ENCODE results near the gene DPF1. TPM values are rescaled to one million over a fixed set of nuclear protein-coding genes. Genes with fewer than 3 reads are reported as not detected.

The DPF1 gene
- total and polyA plus RNA-seq, 2 donors from 2014 or later: not detected

GRCh38 chr19:38175422-38175821 is 48.6 kb downstream of the DPF1 start:
- no peak overlapping the region for H3K27ac ChIP-seq (ENCODE audit: low read depth in 2 of 2, low read length in 2 of 2)
- FAIRE-seq (no peak), DNase-seq (no peak)
- peaks cover 3 to 4% (median 3%) of the 10 kb centered on the region in 3 donors for H3K9me3 ChIP-seq (ENCODE audit: control insufficient read depth in 2 of 3, insufficient read depth in 1 of 3, low read length in 3 of 3)
- H3K36me3 ChIP-seq (ENCODE audit: control insufficient read depth in 2 of 3, insufficient read depth in 3 of 3, low read length in 3 of 3): peaks cover 0 to 2% (median 0%) of the 10 kb centered on the region in 3 donors
- H3K4me3 ChIP-seq (ENCODE audit: low read length in 3 of 3): no peak overlapping the region
- H3K27me3 ChIP-seq (ENCODE audit: control insufficient read depth, insufficient read depth, low read length): no peaks in the 10 kb centered on the region
- TF ChIP-seq, protein P1, sequence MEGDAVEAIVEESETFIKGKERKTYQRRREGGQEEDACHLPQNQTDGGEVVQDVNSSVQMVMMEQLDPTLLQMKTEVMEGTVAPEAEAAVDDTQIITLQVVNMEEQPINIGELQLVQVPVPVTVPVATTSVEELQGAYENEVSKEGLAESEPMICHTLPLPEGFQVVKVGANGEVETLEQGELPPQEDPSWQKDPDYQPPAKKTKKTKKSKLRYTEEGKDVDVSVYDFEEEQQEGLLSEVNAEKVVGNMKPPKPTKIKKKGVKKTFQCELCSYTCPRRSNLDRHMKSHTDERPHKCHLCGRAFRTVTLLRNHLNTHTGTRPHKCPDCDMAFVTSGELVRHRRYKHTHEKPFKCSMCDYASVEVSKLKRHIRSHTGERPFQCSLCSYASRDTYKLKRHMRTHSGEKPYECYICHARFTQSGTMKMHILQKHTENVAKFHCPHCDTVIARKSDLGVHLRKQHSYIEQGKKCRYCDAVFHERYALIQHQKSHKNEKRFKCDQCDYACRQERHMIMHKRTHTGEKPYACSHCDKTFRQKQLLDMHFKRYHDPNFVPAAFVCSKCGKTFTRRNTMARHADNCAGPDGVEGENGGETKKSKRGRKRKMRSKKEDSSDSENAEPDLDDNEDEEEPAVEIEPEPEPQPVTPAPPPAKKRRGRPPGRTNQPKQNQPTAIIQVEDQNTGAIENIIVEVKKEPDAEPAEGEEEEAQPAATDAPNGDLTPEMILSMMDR (IDR thresholded peaks at IDR 0.05; ENCODE audit: borderline replicate concordance, extremely low read depth, insufficient read depth): no peak
- no peaks in the 10 kb centered on the region for H3K4me1 ChIP-seq (ENCODE audit: control insufficient read depth in 2 of 3, insufficient read depth in 2 of 3, low read depth in 1 of 3, low read length in 3 of 3)
- intact Hi-C loops (cut with DNase I): no loop called here
- no peak overlapping the region for H3K9ac ChIP-seq (ENCODE audit: low read length in 3 of 3)

GRCh38 chr19:38173291-38174041 is 50.6 kb downstream of the DPF1 start:
- Histone ChIP-seq H3K27ac (ENCODE audit: low read depth in 2 of 2, low read length in 2 of 2) (no peak overlapping the region), H3K4me3 (ENCODE audit: low read length in 3 of 3) (no peak overlapping the region), H3K9me3 (ENCODE audit: control insufficient read depth in 2 of 3, insufficient read depth in 1 of 3, low read length in 3 of 3) (no peaks in the 10 kb centered on the region), H3K9ac (ENCODE audit: low read length in 3 of 3) (no peak overlapping the region), H3K4me1 (ENCODE audit: control insufficient read depth in 2 of 3, insufficient read depth in 2 of 3, low read depth in 1 of 3, low read length in 3 of 3) (no peaks in the 10 kb centered on the region), H3K36me3 (ENCODE audit: control insufficient read depth in 2 of 3, insufficient read depth in 3 of 3, low read length in 3 of 3) (peaks cover 0 to 6% (median 0%) of the 10 kb centered on the region in 3 donors), H3K27me3 (ENCODE audit: control insufficient read depth, insufficient read depth, low read length) (no peaks in the 10 kb centered on the region)
- TF ChIP-seq, protein P1 (IDR thresholded peaks at IDR 0.05; ENCODE audit: borderline replicate concordance, extremely low read depth, insufficient read depth): no peak
- FAIRE-seq (no peak), DNase-seq (peak in 1 of 5 donors; percentile 26)
- intact Hi-C loops (cut with DNase I): no loop called here

- Histone ChIP-seq H3K27me3 (ENCODE audit: control insufficient read depth, insufficient read depth, low read length) (no peaks in the 10 kb centered on the region), H3K9me3 (ENCODE audit: control insufficient read depth in 2 of 3, insufficient read depth in 1 of 3, low read length in 3 of 3) (no peaks in the 10 kb centered on the region), H3K9ac (ENCODE audit: low read length in 3 of 3) (no peak overlapping the region), H3K4me3 (ENCODE audit: low read length in 3 of 3) (no peak overlapping the region), H3K27ac (ENCODE audit: low read depth in 2 of 2, low read length in 2 of 2) (no peak overlapping the region), H3K36me3 (ENCODE audit: control insufficient read depth in 2 of 3, insufficient read depth in 3 of 3, low read length in 3 of 3) (peaks cover 0 to 6% (median 4%) of the 10 kb centered on the region in 3 donors), H3K4me1 (ENCODE audit: control insufficient read depth in 2 of 3, insufficient read depth in 2 of 3, low read depth in 1 of 3, low read length in 3 of 3) (no peaks in the 10 kb centered on the region)
- DNase-seq (no peak), FAIRE-seq (no peak)
- intact Hi-C loops (cut with DNase I): no loop called here
- TF ChIP-seq, protein P1 (IDR thresholded peaks at IDR 0.05; ENCODE audit: borderline replicate concordance, extremely low read depth, insufficient read depth): no peak
Measured at GRCh38 chr19:38172001-38172400, 52.0 kb downstream of the DPF1 start.
